ENCODE data around the gene TLE4. TPM values are rescaled to one million over a fixed set of nuclear protein-coding genes. Genes with fewer than 3 reads are reported as not detected.

Gene TLE4
- polyA plus RNA-seq, 2 of the 4 experiments (the other 2 are of a cell fraction) = 14.3 to 23.1 TPM

- ChIA-PET CTCF (no interaction called here), POLR2A (no interaction called here)
- ATAC-seq = no peak
- no peak overlapping the region for H3K27ac ChIP-seq
- H3K4me1 ChIP-seq = peaks cover 12% of the 10 kb centered on the region; the same call in 2 of the 3 replicates
- no peak for TF ChIP-seq EP300 (IDR thresholded peaks at IDR 0.05)
- no peak for TF ChIP-seq MAFK (IDR thresholded peaks at IDR 0.05; ENCODE audit: partially characterized antibody)
- no peak for TF ChIP-seq GATA3 (IDR thresholded peaks at IDR 0.05; ENCODE audit: borderline replicate concordance)
- TF ChIP-seq EHMT2 (IDR thresholded peaks at IDR 0.05; ENCODE audit: low read depth) = no peak
- WGBS (ENCODE audit: missing lambda C conversion rate) = 100% methylated on average over 1 of the region's 1 CpG
- DNase-seq (ENCODE audit: low read depth in 1 of 2, low spot score in 1 of 2) = no peak
- H3K4me3 ChIP-seq = no peak overlapping the region
- no peak for FAIRE-seq
- H3K4me2 ChIP-seq = no peak overlapping the region
- no peaks in the 10 kb centered on the region for H3K9me3 ChIP-seq
Observed at GRCh38 chr9:79609468-79610018, 37.8 kb downstream of the TLE4 start.

- FAIRE-seq = no peak
Observed at GRCh38 chr9:79610019-79610631, 38.4 kb downstream of the TLE4 start.

GRCh38 chr9:79610791-79611614 lies 39.2 kb downstream of the TLE4 start:
- 0 out of 3 replicates have a peak overlapping the region, but pooled peaks have one; percentile 13 for H3K4me2 ChIP-seq
- peak overlapping the region in 1 of 2 experiments; percentile 50; a peak in 3 of 6 replicates for H3K27ac ChIP-seq
- WGBS (ENCODE audit: missing lambda C conversion rate) = 61% methylated on average over 4 of the region's 4 CpGs
- H3K4me3 ChIP-seq = no peak overlapping the region
- ChIA-PET POLR2A (interaction anchor here (1.0 kb wide), 1 partner anchor 39 kb away, joined by 3 read pairs; the partner anchor contains the start of gene TLE4), CTCF (interaction anchor here (1.1 kb wide), 1 partner anchor 11 kb away, joined by 3 read pairs; no protein-coding TSS in a partner anchor)
- peak in 1 of 2 experiments; percentile 32; a peak in 1 of 6 replicates for ATAC-seq
- DNase-seq (ENCODE audit: low read depth in 1 of 2, low spot score in 1 of 2) = no peak
- no peak for FAIRE-seq
- peaks cover 12% of the 10 kb centered on the region; the same call in 2 of the 3 replicates for H3K4me1 ChIP-seq
- no peaks in the 10 kb centered on the region for H3K9me3 ChIP-seq
- TF ChIP-seq CHD2 (IDR thresholded peaks at IDR 0.05; ENCODE audit: low read length, partially characterized antibody) (no peak), RCOR1 (IDR thresholded peaks at IDR 0.05; ENCODE audit: low read depth, low read length) (no peak), PBX3 (IDR thresholded peaks at IDR 0.05) (no peak), RAD21 (conservative IDR thresholded peaks at IDR 0.05 in 1 of 2, IDR thresholded peaks at IDR 0.05 in 1 of 2) (no peak)

More at GRCh38 chr9:79610019-79610631, 38.4 kb downstream of the TLE4 start:
- no peak for TF ChIP-seq TFCP2L1 (CRISPR knock-in tag; IDR thresholded peaks at IDR 0.05)
- Histone ChIP-seq H3K4me3 (no peak overlapping the region), H3K9me3 (no peaks in the 10 kb centered on the region), H3K27ac (no peak overlapping the region), H3K4me1 (peaks cover 12% of the 10 kb centered on the region; the same call in 2 of the 3 replicates), H3K4me2 (no peak overlapping the region)
- POLR2A ChIA-PET = no interaction called here
- ATAC-seq = no peak
- DNase-seq (ENCODE audit: low read depth in 1 of 2, low spot score in 1 of 2) = no peak
- WGBS (ENCODE audit: missing lambda C conversion rate) = 94% methylated on average over 5 of the region's 5 CpGs
- CTCF ChIA-PET = no interaction called here

- no peak for DNase-seq (ENCODE audit: low read depth in 1 of 2, low spot score in 1 of 2)
- POLR2A ChIA-PET = no interaction called here
- Histone ChIP-seq H3K27ac (no peak overlapping the region), H3K9me3 (no peaks in the 10 kb centered on the region), H3K4me3 (no peak overlapping the region), H3K4me1 (peaks cover 12% of the 10 kb centered on the region; the same call in 2 of the 3 replicates), H3K4me2 (no peak overlapping the region)
- 81% methylated on average over 3 of the region's 3 CpGs for WGBS (ENCODE audit: missing lambda C conversion rate)
- FAIRE-seq = no peak
- no peak for TF ChIP-seq MYC (IDR thresholded peaks at IDR 0.05; ENCODE audit: borderline replicate concordance, low read length)
- TF ChIP-seq MAFK (IDR thresholded peaks at IDR 0.05; ENCODE audit: partially characterized antibody) = no peak
- TF ChIP-seq SMC3 (IDR thresholded peaks at IDR 0.05) = no peak
- no peak for TF ChIP-seq KDM5A (IDR thresholded peaks at IDR 0.05)
- no peak for TF ChIP-seq CEBPB (IDR thresholded peaks at IDR 0.05)
- TF ChIP-seq HMGXB4 (CRISPR knock-in tag; IDR thresholded peaks at IDR 0.05; ENCODE audit: borderline replicate concordance) = no peak
- ATAC-seq = no peak
- CTCF ChIA-PET = no interaction called here
Observed at GRCh38 chr9:79613145-79613544, 41.4 kb downstream of the TLE4 start.

Measured in A549 (cell line).